HCT116 (cell line): ENCODE measurements around the gene ABR. TPM values are rescaled to one million over a fixed set of nuclear protein-coding genes. Genes with fewer than 3 reads are reported as not detected.

ENCODE experiments used
- ATAC-seq: fragments of 200-7000 bp; cut with Tn5 transposase; 2 replicates; pipeline ENCODE4 v1.9.1; 2020; ENCODE audit warnings: mild to moderate bottlenecking, moderate library complexity
- BruUV-seq: library from RNA; stranded (reverse); fragments of 400-500 nt; replicated peaks from 2 replicates; lab custom pipeline; 2021; lab: Mats Ljungman, UMichigan
- CTCF ChIA-PET: fragments of 300-600 bp; sonication (Branson Sonifier 250); formaldehyde crosslinking; loops from one replicate; lab custom pipeline; 2021; ENCODE audit warnings: antibody characterized with exemption; lab: Charles Lee
- POLR2A ChIA-PET: fragments of 300-600, 350-600 bp; sonication (Branson Sonifier 250); formaldehyde crosslinking; loops from one replicate; lab custom pipeline; 2021; ENCODE audit warnings: antibody characterized with exemption; lab: Charles Lee
- RAD21 ChIA-PET, 2 experiments: fragments of 300-600 bp; sonication (Branson Sonifier 250); formaldehyde crosslinking; loops; one replicate each; lab custom pipeline; 2023; ENCODE audit warnings: low total read pairs in 2 of 2; ENCODE audit not compliant: uncharacterized antibody in 2 of 2, unreplicated experiment in 2 of 2, low non-redundant PET in 1 of 2; lab: Charles Lee
- DNase-seq: peaks from one replicate; pipeline ENCODE4 v3.0.0-alpha.2; 2010; ENCODE audit warnings: low read depth, low spot score
- H2AFZ ChIP-seq: fragments of 200-600 bp; shearing (Covaris generic), sonication (generic); 2 replicates; pipeline ENCODE4 v1.6.1; 2017; ENCODE audit warnings: low read depth, mixed run types, mixed read lengths, antibody characterized with exemption, low read length; ENCODE audit not compliant: poor library complexity, severe bottlenecking
- H3K27ac ChIP-seq: 2 replicates; pipeline ENCODE4 v1.5.1; 2012; ENCODE audit warnings: low read depth, low read length
- H3K27me3 ChIP-seq: fragments of 200-600 bp; sonication (generic); 2 replicates; pipeline ENCODE4 v1.6.1; 2016; ENCODE audit warnings: mixed run types, low read length, mixed read lengths; ENCODE audit not compliant: insufficient read depth
- H3K36me3 ChIP-seq, 2 experiments: fragments of 200-500 bp in 1 of 2; fragments of 200-600 bp in 1 of 2; sonication (Bioruptor generic) in 1 of 2; sonication (generic) in 1 of 2; 2 replicates each; pipeline versions ENCODE4 v1.5.1 to v1.6.1; 2014 to 2016; ENCODE audit warnings: low read length in 2 of 2, inconsistent platforms in 1 of 2, mixed read lengths in 1 of 2, mixed run types in 1 of 2; ENCODE audit not compliant: insufficient read depth in 2 of 2, control insufficient read depth in 1 of 2
- H3K4me1 ChIP-seq, 2 experiments: fragments of 200-600 bp in 1 of 2; sonication (generic) in 1 of 2; 2 replicates each; pipeline versions ENCODE4 v1.5.1 to v1.6.1; 2012 to 2017; ENCODE audit warnings: low read length in 2 of 2, inconsistent platforms in 1 of 2, mild to moderate bottlenecking in 1 of 2, mixed read lengths in 1 of 2, mixed run types in 1 of 2, moderate library complexity in 1 of 2; ENCODE audit not compliant: insufficient read depth in 2 of 2, control insufficient read depth in 1 of 2
- H3K4me2 ChIP-seq: fragments of 200-600 bp; sonication (generic); 2 replicates; pipeline ENCODE4 v1.6.1; 2017; ENCODE audit warnings: mixed run types, low read length, mixed read lengths
- H3K4me3 ChIP-seq, 2 experiments: fragments of 200-600 bp in 1 of 2; sonication (generic) in 1 of 2; replicated peaks in 1 of 2; 2 replicates each; pipeline ENCODE4 v1.5.1; 2011 to 2016; ENCODE audit warnings: low read length in 2 of 2, control low read depth in 1 of 2, low read depth in 1 of 2, mild to moderate bottlenecking in 1 of 2, mixed read lengths in 1 of 2, mixed run types in 1 of 2
- H3K79me2 ChIP-seq: fragments of 200-600 bp; sonication (generic); 2 replicates; pipeline ENCODE4 v1.6.1; 2017; ENCODE audit warnings: mild to moderate bottlenecking, mixed run types, low read length, moderate library complexity, mixed read lengths; ENCODE audit not compliant: insufficient read depth
- H3K9ac ChIP-seq: fragments of 200-600 bp; sonication (generic); 2 replicates; pipeline ENCODE4 v1.6.1; 2016; ENCODE audit warnings: low read length, mixed read lengths
- H3K9me2 ChIP-seq: fragments of 200-600 bp; sonication (generic), shearing (Covaris generic); 2 replicates; pipeline ENCODE4 v1.6.1; 2017; ENCODE audit warnings: mixed run types, mild to moderate bottlenecking, moderate library complexity; ENCODE audit not compliant: insufficient read depth
- H3K9me3 ChIP-seq, 2 experiments: fragments of 200-500 bp in 1 of 2; fragments of 200-600 bp in 1 of 2; sonication (Bioruptor generic) in 1 of 2; sonication (generic) in 1 of 2; 2 replicates each; pipeline ENCODE4 v1.6.1; 2014 to 2017; ENCODE audit warnings: low read length in 2 of 2, mixed read lengths in 2 of 2, inconsistent platforms in 1 of 2, low read depth in 1 of 2, mild to moderate bottlenecking in 1 of 2, mixed run types in 1 of 2, moderate library complexity in 1 of 2; ENCODE audit not compliant: control insufficient read depth in 1 of 2, insufficient read depth in 1 of 2
- H4K20me1 ChIP-seq: fragments of 200-600 bp; sonication (generic), shearing (Covaris generic); 2 replicates; pipeline ENCODE4 v1.6.1; 2017; ENCODE audit warnings: mixed run types, mild to moderate bottlenecking, moderate library complexity; ENCODE audit not compliant: insufficient read depth
- JUND ChIP-seq: IDR thresholded peaks from 2 replicates; pipeline ENCODE4 v1.6.1; 2012
- REST ChIP-seq: IDR thresholded peaks from 2 replicates; pipeline ENCODE4 v1.6.1; 2012; ENCODE audit warnings: low read depth
- SIN3A ChIP-seq: IDR thresholded peaks from 2 replicates; pipeline ENCODE4 v1.6.1; 2012; ENCODE audit warnings: low read depth
- TCF7L2 ChIP-seq: IDR thresholded peaks from 2 replicates; pipeline ENCODE4 v1.7.0; 2011; ENCODE audit warnings: borderline replicate concordance, inconsistent platforms; ENCODE audit not compliant: insufficient read depth, insufficient read length; ENCODE audit errors: extremely low read depth
- ZFX ChIP-seq: fragments of 450-650 bp; IDR thresholded peaks from 2 replicates; pipeline ENCODE4 v1.6.1; 2017
- ZNF274 ChIP-seq: fragments of 200-500 bp; sonication (Bioruptor generic); IDR thresholded peaks from 2 replicates; pipeline ENCODE4 v1.6.1; 2014; ENCODE audit warnings: mild to moderate bottlenecking, low read depth, low read length, inconsistent platforms
- intact Hi-C: fragments of 100-400 bp; cut with micrococcal nuclease; formaldehyde crosslinking; loops from 2 replicates; pipeline ENCODE4 v1.10.0; 2022
- total RNA-seq: library from RNA; stranded (reverse); gene quantifications from one replicate; pipeline ENCODE4 v1.2.1, GENCODE V29; 2021; ENCODE audit not compliant: unreplicated experiment

Gene ABR
- total RNA-seq, 1 experiment from 2014 or later = 58.5 TPM

DNA sequence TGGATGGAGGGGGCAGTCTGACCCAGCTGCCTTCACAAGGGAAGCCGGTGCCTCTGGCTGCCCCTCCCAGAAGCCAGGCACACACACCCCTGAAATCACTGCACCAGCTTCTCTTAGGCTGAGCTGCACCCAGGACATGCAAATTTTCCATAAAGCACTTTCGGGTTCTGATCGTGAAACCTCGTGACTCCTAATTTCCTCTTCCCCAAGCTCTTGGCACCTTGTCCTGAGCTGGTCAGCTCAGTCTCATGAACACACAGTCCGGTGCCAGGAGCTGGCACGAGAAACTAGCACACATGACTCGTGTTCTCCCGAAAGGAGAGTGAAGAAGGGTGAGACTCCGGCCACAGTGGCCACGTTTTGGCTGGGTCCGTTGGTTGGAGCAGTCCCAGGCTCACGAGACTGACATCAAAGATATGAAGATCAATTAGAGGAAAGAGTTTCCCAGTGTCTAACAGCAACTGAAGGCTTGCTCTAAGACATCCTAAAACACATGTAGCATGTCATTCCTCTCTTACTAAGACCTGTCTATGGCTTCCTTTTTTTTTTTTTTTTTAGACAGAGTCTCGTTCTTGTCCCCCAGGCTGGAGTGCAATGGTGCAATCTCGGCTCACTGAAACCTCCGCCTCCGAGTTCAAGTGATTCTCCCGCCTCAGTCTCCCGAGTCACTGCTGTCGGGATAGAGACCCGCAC is 9.2 kb upstream of the ABR start:
- intact Hi-C loops = no loop called here
- BruUV-seq = no TSS peak
- Histone ChIP-seq H3K4me1 (peaks cover 7 to 36% of the 10 kb centered on the region in 2 experiments; a peak in 3 of 4 replicates), H3K36me3 (no peaks in the 10 kb centered on the region), H3K27me3 (peaks cover 5% of the 10 kb centered on the region; the same call in 1 of the 2 replicates), H3K4me2 (no peak overlapping the region), H3K79me2 (no peaks in the 10 kb centered on the region), H3K9me3 (no peaks in the 10 kb centered on the region), H3K27ac (no peak overlapping the region), H3K9ac (no peak overlapping the region), H3K4me3 (no peak overlapping the region), H4K20me1 (no peaks in the 10 kb centered on the region), H2AFZ (no peak overlapping the region), H3K9me2 (no peaks in the 10 kb centered on the region)
- CTCF ChIA-PET = interaction anchor here (0.9 to 4.4 kb wide), 4 partner anchors 41 to 133 kb away, joined by 3 to 64 read pairs (median 6); no protein-coding TSS in a partner anchor
- TF ChIP-seq TCF7L2 (no peak), JUND (no peak), SIN3A (no peak), ZNF274 (no peak), REST (no peak), ZFX (no peak)
- DNase-seq (no peak), ATAC-seq (no peak)
- POLR2A ChIA-PET = no interaction called here
- RAD21 ChIA-PET = interaction anchor here in 1 of 2 experiments (1.0 kb wide), 1 partner anchor 131 kb away, joined by 3 read pairs; no protein-coding TSS in a partner anchor
